ENCODE measurements around the gene TAS2R1.

GRCh38 chr5:9624196-9624947 lies 5.8 kb downstream of the TAS2R1 start:
- TF ChIP-seq CTCF (IDR thresholded peaks at IDR 0.05 in 8 of 11, conservative IDR thresholded peaks at IDR 0.05 in 3 of 11) (no peak), POLR2A (IDR thresholded peaks at IDR 0.05) (no peak)
